DND-41 (cell line): ENCODE measurements around the gene DBNDD2.

ENCODE experiments used
- ATAC-seq: fragments of 200-7000 bp; cut with Tn5 transposase; 3 replicates; pipeline ENCODE4 v1.9.1; 2021; ENCODE audit warnings: low read depth; ENCODE audit not compliant: insufficient read depth
- DNase-seq: peaks from one replicate; pipeline ENCODE4 v3.0.0-alpha.2; 2020
- H2AFZ ChIP-seq: 2 replicates; pipeline ENCODE4 v1.6.0; 2012; ENCODE audit warnings: low read depth, low read length
- H3K27ac ChIP-seq: 2 replicates; pipeline ENCODE4 v1.5.1; 2012; ENCODE audit warnings: low read length, inconsistent platforms
- H3K27me3 ChIP-seq: fragments of 200-600 bp; sonication (generic); 2 replicates; pipeline ENCODE4 v1.6.0; 2012; ENCODE audit warnings: low read length, mild to moderate bottlenecking, inconsistent platforms; ENCODE audit not compliant: insufficient read depth, poor library complexity
- H3K36me3 ChIP-seq: 2 replicates; pipeline ENCODE4 v1.5.1; 2012; ENCODE audit warnings: low read length, inconsistent platforms; ENCODE audit not compliant: insufficient read depth
- H3K4me1 ChIP-seq: 2 replicates; pipeline ENCODE4 v1.5.1; 2012; ENCODE audit warnings: mild to moderate bottlenecking, low read length; ENCODE audit not compliant: insufficient read depth
- H3K4me2 ChIP-seq: 2 replicates; pipeline ENCODE4 v1.6.0; 2012; ENCODE audit warnings: mild to moderate bottlenecking, moderate library complexity, low read length, inconsistent platforms; ENCODE audit not compliant: insufficient read depth
- H3K4me3 ChIP-seq, 2 experiments: fragments of 200-600 bp in 1 of 2; shearing (Covaris generic) in 1 of 2; 2 replicates each; pipeline ENCODE4 v1.5.1; 2012 to 2016; ENCODE audit warnings: inconsistent platforms in 2 of 2, low read length in 2 of 2, mild to moderate bottlenecking in 2 of 2, low read depth in 1 of 2, moderate library complexity in 1 of 2
- H3K79me2 ChIP-seq: 2 replicates; pipeline ENCODE4 v1.6.0; 2012; ENCODE audit warnings: low read length, inconsistent platforms; ENCODE audit not compliant: insufficient read depth
- H3K9ac ChIP-seq: 2 replicates; pipeline ENCODE4 v1.6.0; 2012; ENCODE audit warnings: low read depth, mild to moderate bottlenecking, inconsistent platforms, low read length, moderate library complexity
- H3K9me3 ChIP-seq: 2 replicates; pipeline ENCODE4 v1.5.1; 2012; ENCODE audit warnings: low read length, moderate library complexity, mild to moderate bottlenecking, inconsistent platforms; ENCODE audit not compliant: insufficient read depth, severe bottlenecking
- H4K20me1 ChIP-seq: 2 replicates; pipeline ENCODE4 v1.6.0; 2012; ENCODE audit warnings: low read length; ENCODE audit not compliant: insufficient read depth
- EZH2 ChIP-seq: IDR thresholded peaks from 3 replicates; pipeline ENCODE4 v1.6.1; 2012; ENCODE audit warnings: borderline replicate concordance, low read depth, mild to moderate bottlenecking, moderate library complexity, low read length, inconsistent platforms; ENCODE audit not compliant: severe bottlenecking
- TF ChIP-seq, protein P1 (sequence below): IDR thresholded peaks from 2 replicates; pipeline ENCODE4 v1.5.1; 2012; ENCODE audit warnings: borderline replicate concordance, low read length, moderate library complexity, mild to moderate bottlenecking; ENCODE audit not compliant: poor library complexity, severe bottlenecking; ENCODE audit errors: extremely low read depth

DBNDD2 gene

DNA sequence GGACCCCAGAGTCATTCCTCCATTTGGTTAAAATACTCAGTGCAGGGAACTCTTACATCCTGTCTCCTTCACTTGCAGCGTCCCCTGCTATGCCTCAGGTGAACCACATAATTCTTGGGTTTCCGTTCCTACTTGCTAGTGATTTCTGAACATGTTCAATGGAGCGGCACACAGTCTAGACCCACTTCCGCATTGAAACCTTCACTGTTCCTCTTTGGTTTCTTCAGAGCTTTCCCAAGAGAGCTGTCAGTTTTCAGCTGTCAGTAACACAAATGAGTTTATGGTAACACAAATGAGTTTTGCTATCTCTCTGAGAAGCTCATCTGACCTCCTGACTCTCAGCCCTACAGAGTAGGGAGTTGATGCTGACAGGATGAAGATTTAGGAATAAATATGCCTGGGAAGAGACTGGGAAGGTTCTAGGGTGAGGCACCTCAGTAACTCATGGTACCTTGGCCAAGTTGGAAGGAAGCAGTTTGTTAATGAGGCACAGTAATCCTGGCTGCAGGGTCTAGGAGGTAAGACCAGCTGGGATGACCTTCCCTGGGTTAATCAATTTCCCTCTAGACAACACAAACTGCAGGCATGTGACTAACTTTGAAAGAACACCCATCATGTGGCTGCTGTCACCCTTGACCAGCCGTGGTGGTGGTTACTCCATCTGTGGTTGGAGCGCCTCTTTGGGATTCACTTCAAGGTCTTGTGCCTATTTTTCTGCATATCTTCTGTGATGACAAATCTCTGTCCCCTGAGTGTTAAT, 39.7 kb upstream of the DBNDD2 start:
- H3K9ac ChIP-seq = no peak overlapping the region

DNA sequence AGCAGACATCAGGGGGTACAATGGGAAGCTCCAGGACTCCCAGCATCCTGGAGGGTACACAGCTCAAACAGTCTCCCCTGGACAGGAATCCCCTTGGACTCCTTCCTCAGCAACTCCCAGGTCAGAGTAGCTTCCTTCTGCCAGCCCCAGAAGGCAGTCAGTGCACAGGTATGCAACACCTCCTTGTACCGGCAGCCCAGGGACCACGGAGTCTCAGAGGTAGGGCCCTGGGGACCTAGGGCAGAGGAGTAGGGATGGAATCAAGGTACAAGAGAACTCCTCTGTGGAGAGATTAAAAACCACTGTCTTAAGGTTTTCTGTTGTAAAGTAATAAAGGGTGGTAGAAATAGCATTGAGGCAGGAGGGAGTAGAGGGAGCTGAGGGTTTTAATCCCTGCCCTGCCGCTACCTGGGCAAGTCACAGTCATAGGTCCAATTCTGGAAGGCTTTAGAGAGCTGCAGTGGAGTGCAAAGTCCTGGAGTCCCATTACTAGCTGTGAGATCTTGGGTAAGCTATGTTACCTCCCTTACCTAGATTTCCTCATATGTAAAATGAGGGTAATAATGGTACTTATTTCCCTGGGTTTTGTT, 37.4 kb upstream of the DBNDD2 start:
- H3K4me2 ChIP-seq = no peak overlapping the region
- DNase-seq = no peak
- TF ChIP-seq, protein P1, sequence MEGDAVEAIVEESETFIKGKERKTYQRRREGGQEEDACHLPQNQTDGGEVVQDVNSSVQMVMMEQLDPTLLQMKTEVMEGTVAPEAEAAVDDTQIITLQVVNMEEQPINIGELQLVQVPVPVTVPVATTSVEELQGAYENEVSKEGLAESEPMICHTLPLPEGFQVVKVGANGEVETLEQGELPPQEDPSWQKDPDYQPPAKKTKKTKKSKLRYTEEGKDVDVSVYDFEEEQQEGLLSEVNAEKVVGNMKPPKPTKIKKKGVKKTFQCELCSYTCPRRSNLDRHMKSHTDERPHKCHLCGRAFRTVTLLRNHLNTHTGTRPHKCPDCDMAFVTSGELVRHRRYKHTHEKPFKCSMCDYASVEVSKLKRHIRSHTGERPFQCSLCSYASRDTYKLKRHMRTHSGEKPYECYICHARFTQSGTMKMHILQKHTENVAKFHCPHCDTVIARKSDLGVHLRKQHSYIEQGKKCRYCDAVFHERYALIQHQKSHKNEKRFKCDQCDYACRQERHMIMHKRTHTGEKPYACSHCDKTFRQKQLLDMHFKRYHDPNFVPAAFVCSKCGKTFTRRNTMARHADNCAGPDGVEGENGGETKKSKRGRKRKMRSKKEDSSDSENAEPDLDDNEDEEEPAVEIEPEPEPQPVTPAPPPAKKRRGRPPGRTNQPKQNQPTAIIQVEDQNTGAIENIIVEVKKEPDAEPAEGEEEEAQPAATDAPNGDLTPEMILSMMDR = no peak
- no peak for TF ChIP-seq EZH2
- H3K27me3 ChIP-seq = no peaks in the 10 kb centered on the region
- H3K36me3 ChIP-seq = peaks cover 32% of the 10 kb centered on the region
- H3K9me3 ChIP-seq = no peaks in the 10 kb centered on the region
- peaks cover 16% of the 10 kb centered on the region for H3K4me1 ChIP-seq
- H3K27ac ChIP-seq = no peak overlapping the region
- peaks cover 2% of the 10 kb centered on the region; the same call in 1 of the 2 replicates for H3K79me2 ChIP-seq
- ATAC-seq = no peak
- H2AFZ ChIP-seq = no peak overlapping the region
- H4K20me1 ChIP-seq = peaks cover 7% of the 10 kb centered on the region; the same call in 1 of the 2 replicates
- no peak overlapping the region for H3K4me3 ChIP-seq
- no peak overlapping the region for H3K9ac ChIP-seq

More for the DNA sequence above, 39.7 kb upstream of the DBNDD2 start:
- Histone ChIP-seq H4K20me1 (peaks cover 13% of the 10 kb centered on the region), H3K27me3 (no peaks in the 10 kb centered on the region), H3K79me2 (peaks cover 21% of the 10 kb centered on the region), H2AFZ (no peak overlapping the region), H3K4me3 (no peak overlapping the region), H3K4me2 (no peak overlapping the region), H3K36me3 (peaks cover 37% of the 10 kb centered on the region), H3K4me1 (peaks cover 21% of the 10 kb centered on the region), H3K27ac (no peak overlapping the region), H3K9me3 (no peaks in the 10 kb centered on the region)
- no peak for DNase-seq
- no peak for TF ChIP-seq EZH2
- TF ChIP-seq, protein P1 = no peak
- no peak for ATAC-seq

DNA sequence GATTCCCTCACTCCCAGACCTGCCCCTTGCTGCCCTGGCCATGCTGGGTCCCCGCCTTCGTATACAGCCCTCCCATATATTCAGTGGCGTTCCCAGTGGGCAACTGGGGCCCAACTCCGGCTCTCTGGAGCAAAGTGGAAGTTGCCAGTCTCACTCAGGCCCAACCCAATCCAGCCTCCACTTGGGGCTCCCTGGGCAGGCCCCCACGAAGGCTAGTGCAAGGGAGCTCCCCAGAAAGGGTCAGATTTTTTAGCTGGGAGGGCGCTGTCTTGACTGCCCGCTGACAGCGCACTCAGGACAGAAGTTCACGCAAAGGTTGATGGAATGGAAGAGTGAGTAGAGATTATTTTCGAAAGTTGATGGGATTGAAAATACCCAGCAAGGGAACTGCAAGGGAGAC, 35.8 kb upstream of the DBNDD2 start:
- Histone ChIP-seq H3K4me2 (no peak overlapping the region), H2AFZ (no peak overlapping the region), H4K20me1 (peaks cover 5% of the 10 kb centered on the region; the same call in 1 of the 2 replicates), H3K27me3 (no peaks in the 10 kb centered on the region), H3K36me3 (peaks cover 16% of the 10 kb centered on the region), H3K27ac (no peak overlapping the region), H3K4me1 (peaks cover 16% of the 10 kb centered on the region), H3K79me2 (no peaks in the 10 kb centered on the region), H3K9ac (no peak overlapping the region), H3K9me3 (no peaks in the 10 kb centered on the region), H3K4me3 (no peak overlapping the region)
- DNase-seq (no peak), ATAC-seq (no peak)
- TF ChIP-seq EZH2 = no peak
- TF ChIP-seq, protein P1 = no peak
